Astrocyte of the cerebellum (primary cell): Measurements from ENCODE around the gene UBE4B.

Experiments used
- DNase-seq: peaks from one replicate; pipeline ENCODE4 v3.0.0-alpha.2; 2011; ENCODE audit warnings: low read depth
- H3K4me3 ChIP-seq: 2 replicates; pipeline ENCODE4 v1.5.1; 2011; ENCODE audit warnings: mild to moderate bottlenecking, low read depth, low read length, moderate library complexity
- in situ Hi-C: cut with HindIII; loops from 2 replicates; pipeline ENCODE4 v1.10.0; 2017; ENCODE audit warnings: low sequenced_read_pairs
- TF ChIP-seq, protein P1 (sequence below): IDR thresholded peaks from 2 replicates; pipeline ENCODE4 v1.5.1; 2012; ENCODE audit warnings: low read length, low read depth, moderate library complexity, mild to moderate bottlenecking; ENCODE audit errors: missing control alignments

The UBE4B gene

GRCh38 chr1:10160173-10160572 is 127.4 kb downstream of the UBE4B start:
- no peak for DNase-seq
- no peak overlapping the region for H3K4me3 ChIP-seq
- in situ Hi-C loops = no loop called here
- TF ChIP-seq, protein P1, sequence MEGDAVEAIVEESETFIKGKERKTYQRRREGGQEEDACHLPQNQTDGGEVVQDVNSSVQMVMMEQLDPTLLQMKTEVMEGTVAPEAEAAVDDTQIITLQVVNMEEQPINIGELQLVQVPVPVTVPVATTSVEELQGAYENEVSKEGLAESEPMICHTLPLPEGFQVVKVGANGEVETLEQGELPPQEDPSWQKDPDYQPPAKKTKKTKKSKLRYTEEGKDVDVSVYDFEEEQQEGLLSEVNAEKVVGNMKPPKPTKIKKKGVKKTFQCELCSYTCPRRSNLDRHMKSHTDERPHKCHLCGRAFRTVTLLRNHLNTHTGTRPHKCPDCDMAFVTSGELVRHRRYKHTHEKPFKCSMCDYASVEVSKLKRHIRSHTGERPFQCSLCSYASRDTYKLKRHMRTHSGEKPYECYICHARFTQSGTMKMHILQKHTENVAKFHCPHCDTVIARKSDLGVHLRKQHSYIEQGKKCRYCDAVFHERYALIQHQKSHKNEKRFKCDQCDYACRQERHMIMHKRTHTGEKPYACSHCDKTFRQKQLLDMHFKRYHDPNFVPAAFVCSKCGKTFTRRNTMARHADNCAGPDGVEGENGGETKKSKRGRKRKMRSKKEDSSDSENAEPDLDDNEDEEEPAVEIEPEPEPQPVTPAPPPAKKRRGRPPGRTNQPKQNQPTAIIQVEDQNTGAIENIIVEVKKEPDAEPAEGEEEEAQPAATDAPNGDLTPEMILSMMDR = no peak

DNA sequence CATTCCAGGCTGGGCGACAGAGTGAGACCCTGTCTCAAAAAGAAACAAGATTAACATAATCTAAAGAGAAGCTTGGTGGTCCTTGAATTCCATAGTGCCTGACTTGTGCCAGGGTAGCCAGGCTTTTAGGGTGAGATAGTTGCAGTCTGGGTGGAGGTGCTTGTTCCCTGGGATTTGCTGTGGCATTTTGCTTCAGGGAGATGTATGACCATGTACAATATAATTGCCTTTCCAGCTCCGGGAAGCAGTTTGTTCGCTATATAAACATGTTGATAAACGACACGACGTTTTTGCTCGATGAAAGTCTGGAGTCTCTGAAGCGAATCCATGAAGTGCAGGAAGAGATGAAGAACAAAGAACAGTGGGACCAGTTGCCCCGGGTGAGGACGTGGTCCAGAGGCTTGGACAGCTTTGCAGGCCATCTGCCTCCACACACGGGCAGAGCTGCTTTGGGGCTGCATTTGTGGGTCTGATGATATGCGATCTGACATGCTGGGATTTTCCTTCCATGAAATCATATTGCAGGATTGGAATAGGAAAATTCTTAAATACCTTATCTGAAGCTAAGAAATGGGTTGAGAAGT is 128.2 kb downstream of the UBE4B start:
- in situ Hi-C loops = no loop called here
- TF ChIP-seq, protein P1 = no peak
- no peak overlapping the region for H3K4me3 ChIP-seq
- no peak for DNase-seq

GRCh38 chr1:10161541-10162290 is 129.0 kb downstream of the UBE4B start:
- TF ChIP-seq, protein P1 = no peak
- in situ Hi-C loops = no loop called here

GRCh38 chr1:10168912-10169514 is 136.3 kb downstream of the UBE4B start:
- in situ Hi-C loops = no loop called here
- TF ChIP-seq, protein P1 = no peak
- no peak overlapping the region for H3K4me3 ChIP-seq
- no peak for DNase-seq

More at GRCh38 chr1:10161541-10162290, 129.0 kb downstream of the UBE4B start:
- DNase-seq = peak; percentile 4
- H3K4me3 ChIP-seq = no peak overlapping the region

GRCh38 chr1:10170239-10170574 is 137.4 kb downstream of the UBE4B start:
- DNase-seq = no peak
- no peak overlapping the region for H3K4me3 ChIP-seq
- TF ChIP-seq, protein P1 = no peak
- in situ Hi-C loops = no loop called here

DNA sequence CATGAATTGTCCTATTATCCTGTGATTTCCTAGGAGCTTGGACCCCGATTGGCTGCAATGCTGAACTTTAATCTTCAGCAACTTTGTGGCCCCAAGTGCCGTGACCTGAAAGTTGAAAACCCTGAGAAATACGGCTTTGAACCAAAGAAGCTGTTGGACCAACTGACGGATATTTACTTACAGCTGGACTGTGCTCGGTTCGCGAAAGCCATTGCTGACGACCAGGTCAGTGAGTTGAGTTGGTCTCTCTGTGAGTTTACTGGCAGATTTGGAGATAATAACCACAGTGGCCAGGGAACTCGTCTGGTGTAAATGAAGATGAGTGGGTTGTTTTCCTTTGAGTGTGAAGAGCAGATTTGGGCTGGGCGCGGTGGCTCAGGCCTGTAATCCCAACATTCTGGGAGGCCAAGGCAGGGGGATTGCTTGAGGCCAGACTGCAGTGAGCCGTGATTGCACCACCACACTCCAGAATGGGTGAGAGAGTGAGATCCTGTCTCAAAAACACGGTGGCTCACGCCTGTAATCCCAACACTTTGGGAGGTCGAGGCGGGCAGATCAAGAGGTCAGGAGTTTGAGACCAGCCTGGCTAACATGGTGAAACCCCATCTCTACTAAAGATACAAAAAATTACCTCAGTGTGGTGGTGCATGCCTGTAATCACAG is 138.5 kb downstream of the UBE4B start:
- TF ChIP-seq, protein P1 = no peak
- no peak for DNase-seq
- no peak overlapping the region for H3K4me3 ChIP-seq
- in situ Hi-C loops = no loop called here
